Kasumi-1 (cell line): ENCODE data around the gene CA10.

ENCODE experiments used
- DNase-seq, 2 experiments: peaks; one replicate each; lab custom pipeline; 2025; lab: John Stamatoyannopoulos, UW

The CA10 gene

GRCh38 chr17:51676691-51677487 lies 481.6 kb downstream of the CA10 start:
- no peak for DNase-seq

DNA sequence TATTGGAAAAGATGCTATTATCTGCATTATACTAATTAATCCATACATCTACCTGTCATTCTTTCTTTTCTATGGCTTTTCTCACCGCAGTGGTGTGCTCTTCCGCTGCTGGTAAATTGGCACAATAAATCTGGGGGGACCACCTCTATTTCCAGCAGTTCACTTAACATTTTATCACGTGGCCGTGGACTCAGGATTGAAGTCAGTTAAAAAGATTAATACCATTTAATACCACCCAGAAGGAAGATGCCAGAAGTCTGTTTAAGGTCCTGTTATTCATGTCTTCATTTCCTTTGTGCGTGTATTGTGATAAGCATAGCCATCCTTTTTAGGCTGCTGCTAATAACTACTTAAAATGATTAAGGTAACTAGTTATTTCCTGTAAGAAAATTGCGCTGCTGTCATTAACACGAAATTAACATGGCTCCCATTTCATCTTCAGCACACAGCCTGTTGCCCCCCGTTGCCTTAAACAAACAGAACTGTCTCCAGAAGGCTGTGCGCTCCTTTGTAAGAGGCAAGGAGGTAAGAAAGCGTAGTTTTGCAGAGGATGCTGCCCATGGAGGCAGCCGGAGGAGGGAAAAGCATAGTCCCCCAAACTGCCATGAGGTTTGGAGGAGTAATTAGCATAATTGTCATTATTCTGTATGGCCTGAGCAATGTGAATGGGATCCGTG lies 483.8 kb downstream of the CA10 start:
- DNase-seq, result no peak

- DNase-seq, result no peak
Observed at GRCh38 chr17:51673070-51673469, 485.4 kb downstream of the CA10 start.

DNA sequence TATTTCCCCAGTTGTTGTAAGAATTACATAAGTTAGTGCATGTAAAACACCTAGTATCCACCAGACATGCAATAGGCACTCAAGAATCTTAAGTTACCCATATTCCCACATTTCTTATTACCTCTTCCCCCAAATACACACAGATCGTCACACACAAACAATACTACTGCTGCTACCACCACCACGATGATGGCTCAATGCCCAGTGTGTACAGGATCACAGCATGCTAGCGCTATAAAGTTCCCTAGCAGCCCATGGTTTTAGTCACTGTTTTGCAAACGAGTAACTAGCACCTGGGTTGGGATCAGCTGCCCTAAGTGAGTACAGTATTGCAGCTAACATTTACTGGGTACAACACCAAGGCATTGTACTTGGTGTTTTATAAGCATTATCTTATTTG lies 486.4 kb downstream of the CA10 start:
- DNase-seq, result no peak

DNA sequence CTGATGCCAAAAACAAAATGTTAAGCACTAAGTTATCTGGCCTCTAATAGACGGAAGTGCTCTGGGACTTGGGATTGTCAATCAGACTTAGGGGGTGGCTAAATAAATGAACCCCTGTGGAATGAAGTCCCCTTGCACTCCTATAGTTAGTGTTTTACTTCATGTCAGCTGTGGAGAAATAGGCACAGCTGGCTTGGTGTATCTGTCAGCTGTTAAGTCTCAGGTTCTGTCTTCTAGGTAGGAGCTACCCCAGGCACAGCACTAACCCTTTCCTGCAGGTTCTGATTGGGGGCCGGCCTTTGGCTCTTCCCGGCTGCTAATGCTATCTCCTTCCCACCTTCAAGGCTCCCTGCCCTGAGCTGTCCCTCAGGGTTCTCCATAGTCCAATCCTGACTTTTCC lies 487.6 kb downstream of the CA10 start:
- DNase-seq, result no peak

DNA sequence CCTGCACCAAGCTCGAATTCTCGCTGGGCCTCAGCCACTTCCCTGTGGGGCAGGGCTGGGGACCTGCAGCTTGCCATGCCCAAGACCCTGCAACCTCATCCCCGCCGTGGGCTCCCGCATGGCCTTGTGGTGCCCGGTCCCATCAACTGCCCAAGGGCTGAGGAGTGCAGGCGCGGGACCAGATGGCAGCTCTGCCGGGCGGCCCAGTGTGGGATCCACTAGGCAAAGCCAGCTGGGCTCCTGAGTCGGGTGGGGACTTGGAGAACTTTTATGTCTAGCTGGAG lies 489.6 kb downstream of the CA10 start:
- no peak for DNase-seq

- DNase-seq, result no peak
Observed at GRCh38 chr17:51668155-51668962, 490.2 kb downstream of the CA10 start.

- DNase-seq, result no peak
Observed at GRCh38 chr17:51667706-51668083, 490.8 kb downstream of the CA10 start.

- DNase-seq, result no peak
Observed at GRCh38 chr17:51666971-51667705, 491.4 kb downstream of the CA10 start.

- no peak for DNase-seq
Observed at GRCh38 chr17:51662204-51663056, 496.1 kb downstream of the CA10 start.

GRCh38 chr17:51661403-51661802 lies 497.1 kb downstream of the CA10 start:
- no peak for DNase-seq

DNA sequence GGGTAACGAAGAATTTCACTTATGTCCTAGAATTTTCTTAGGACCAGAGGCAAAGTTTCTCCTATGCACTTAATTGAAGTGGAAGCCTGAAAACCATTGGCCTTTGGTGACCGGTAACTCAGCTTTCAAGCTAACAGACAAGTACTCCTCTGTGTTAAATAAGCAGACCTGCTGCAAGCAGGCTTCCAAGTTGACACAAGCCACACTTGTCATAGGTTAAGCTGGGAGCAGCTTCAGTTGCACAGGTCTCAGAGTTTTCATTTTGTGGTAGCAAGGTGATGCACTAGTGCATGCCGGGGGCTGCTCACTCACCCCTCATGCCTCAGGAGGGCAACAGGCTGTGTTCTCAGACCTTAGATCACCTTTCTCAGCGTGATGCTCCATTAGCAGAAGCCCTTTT lies 498.2 kb downstream of the CA10 start:
- DNase-seq, result no peak

DNA sequence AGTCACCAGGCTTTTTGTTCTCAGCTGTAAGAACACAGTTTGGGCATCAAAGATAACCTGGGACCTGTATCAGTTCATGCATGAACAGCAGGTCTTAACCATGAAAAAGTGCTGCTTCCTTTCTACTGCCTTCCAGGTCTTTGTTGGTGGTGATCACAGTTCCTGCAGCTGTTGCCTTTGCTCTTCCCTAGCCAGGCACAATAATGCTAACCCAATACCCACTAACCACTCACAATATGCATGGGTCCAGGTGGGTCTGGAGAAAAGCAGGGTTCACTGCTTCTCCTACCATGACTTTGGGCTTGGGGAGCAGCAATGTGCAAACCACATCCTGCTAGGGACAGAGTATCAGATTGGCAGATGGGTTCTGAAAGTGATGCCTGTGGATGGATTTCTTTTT lies 501.3 kb downstream of the CA10 start:
- DNase-seq, result no peak

DNA sequence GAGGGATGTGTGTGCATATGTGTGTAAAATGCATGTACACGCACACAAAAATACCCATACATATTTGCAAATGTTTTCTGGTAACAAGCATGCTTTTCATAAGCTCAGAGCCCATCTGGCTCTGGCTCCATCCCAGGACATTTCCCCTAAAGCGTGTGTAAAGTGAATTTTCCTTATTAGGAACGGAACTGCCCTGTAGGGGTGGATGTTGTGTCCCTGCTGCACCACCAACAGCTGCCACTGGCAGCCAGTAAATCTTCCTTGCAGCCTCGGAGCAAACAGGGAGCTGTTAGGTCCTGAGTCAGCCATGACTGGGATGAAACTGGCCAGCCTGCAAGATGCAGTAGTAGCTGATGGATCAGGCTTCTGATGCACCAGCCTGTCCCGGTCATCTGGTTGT lies 504.6 kb downstream of the CA10 start:
- DNase-seq, result no peak

- DNase-seq, result no peak
Observed at GRCh38 chr17:51652529-51652928, 506.0 kb downstream of the CA10 start.

DNA sequence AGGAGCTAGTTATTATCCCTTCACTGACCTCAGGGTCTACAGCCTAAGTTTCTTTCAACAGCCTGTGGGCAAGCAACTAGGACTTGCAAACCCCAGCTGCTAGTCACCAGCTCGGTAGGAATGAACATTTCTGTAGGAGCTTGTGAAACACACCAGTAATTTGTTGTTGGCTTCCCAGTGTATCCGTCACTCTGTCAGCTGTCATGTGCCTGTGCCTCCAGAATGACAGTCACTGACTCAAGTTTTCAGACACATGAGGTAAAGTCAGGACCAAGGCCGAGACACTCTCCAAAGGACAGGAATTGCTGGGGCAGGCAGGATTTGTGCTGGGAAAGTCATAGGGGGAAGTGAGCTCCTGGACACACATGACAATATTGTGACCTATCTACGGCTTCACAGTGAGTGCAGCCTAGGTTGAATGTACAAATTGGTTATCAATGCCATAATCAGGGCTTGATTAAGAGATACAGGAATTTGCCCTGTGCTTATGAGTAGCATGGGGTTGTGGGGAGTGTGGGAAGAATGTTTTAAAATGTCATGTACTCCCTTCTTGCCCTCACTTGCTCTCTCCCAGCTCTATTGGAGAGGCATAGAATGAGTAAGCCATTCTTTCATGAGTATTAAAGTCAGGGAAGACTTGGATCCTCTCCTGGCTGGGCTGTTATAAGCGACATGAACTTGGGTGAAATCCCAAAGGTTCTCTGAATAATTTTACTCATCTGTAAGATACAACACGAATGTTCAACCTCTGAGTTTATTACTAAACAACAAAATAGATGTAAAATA lies 506.8 kb downstream of the CA10 start:
- DNase-seq, result no peak

DNA sequence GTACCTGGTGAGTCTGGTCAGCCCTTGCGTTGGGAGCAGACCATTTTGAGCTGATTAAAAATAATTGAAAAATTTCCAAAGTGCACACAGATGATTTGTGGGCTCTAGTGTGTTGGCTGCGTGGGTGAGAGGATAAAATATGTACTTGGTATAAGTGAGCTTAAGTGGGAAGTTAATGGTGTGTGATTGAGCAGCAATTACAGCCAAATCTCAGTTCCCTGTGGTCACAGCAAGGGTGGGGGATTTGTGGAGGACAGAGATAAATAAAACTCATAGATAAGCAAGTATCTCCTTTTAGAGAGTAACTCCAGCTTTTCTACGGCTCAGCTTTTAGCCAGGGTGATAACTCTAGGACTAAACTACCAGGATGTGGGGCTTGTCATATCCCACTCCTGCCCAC lies 507.7 kb downstream of the CA10 start:
- no peak for DNase-seq

- no peak for DNase-seq
Observed at GRCh38 chr17:51650202-51650601, 508.3 kb downstream of the CA10 start.

DNA sequence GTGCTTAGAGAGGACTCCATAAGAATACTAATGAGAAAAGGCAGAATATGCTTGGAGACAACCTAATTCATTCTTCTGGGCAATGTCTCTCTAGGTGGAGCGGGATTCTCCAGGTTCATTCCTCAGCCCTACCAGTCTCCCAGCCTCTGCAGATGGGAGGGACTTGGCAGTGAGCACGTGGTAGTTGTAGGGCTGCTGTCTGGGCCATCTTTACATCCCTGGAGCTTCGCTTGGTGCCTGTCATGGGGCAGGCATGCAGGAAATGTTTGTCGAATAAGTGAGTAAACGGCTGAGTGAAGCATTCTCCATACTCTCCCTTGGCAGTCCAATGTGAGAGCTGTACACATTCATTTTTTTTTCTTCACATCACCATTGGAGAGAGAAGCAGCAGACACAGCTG lies 510.7 kb downstream of the CA10 start:
- no peak for DNase-seq

GRCh38 chr17:51647067-51647466 lies 511.4 kb downstream of the CA10 start:
- no peak for DNase-seq

DNA sequence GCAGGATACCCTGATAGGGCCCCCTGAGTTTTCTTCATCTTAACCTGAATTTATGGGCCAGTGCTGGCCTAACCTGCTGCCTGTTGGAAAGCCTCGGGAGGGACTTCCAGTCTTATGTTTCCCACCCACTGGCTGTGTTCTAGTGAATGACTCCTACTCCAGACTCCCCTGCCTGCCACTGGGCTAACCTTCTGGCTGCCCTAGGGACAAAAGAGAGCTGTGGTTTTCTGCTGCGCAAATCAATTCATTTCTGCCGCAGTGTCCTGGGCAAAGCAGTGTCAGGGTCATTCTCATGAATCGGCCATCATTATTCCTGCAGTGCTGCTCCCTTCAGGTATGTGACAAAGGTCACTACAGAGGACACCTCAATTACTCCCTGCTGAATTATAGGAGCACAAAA lies 512.0 kb downstream of the CA10 start:
- no peak for DNase-seq
